Caco-2 (cell line): Measurements from ENCODE around the gene BCAS3. TPM values are rescaled to one million over a fixed set of nuclear protein-coding genes. Genes with fewer than 3 reads are reported as not detected.

Experiments
- BruUV-seq: library from RNA; stranded (reverse); fragments of 400-500 nt; replicated peaks from 2 replicates; lab custom pipeline; 2021; lab: Mats Ljungman, UMichigan
- CTCF ChIA-PET: fragments of 300-600 bp; sonication (Branson Sonifier 250); formaldehyde crosslinking; loops from one replicate; lab custom pipeline; 2022; ENCODE audit warnings: antibody characterized with exemption; lab: Charles Lee
- POLR2A ChIA-PET: fragments of 300-600 bp; sonication (Branson Sonifier 250); formaldehyde crosslinking; loops from one replicate; lab custom pipeline; 2022; ENCODE audit warnings: antibody characterized with exemption; lab: Charles Lee
- DNase-seq, 2 experiments: peaks; one replicate each; pipeline versions ENCODE4 v3.0.0 to v3.0.0-alpha.2; 2020 to 2022
- H3K27me3 ChIP-seq: replicated peaks from 2 replicates; pipeline ENCODE4 v1.6.0; 2011; ENCODE audit warnings: low read length; ENCODE audit not compliant: control insufficient read depth, insufficient read depth
- H3K36me3 ChIP-seq: 2 replicates; pipeline ENCODE4 v1.5.1; 2011; ENCODE audit warnings: low read length; ENCODE audit not compliant: control insufficient read depth, insufficient read depth
- H3K4me1 ChIP-seq: fragments of 250-450 bp; sonication (Bioruptor Pico); 2 replicates; pipeline ENCODE4 v1.5.1; 2020; ENCODE audit warnings: mild to moderate bottlenecking
- H3K4me3 ChIP-seq: 2 replicates; pipeline ENCODE4 v1.5.1; 2011; ENCODE audit warnings: low read depth, mild to moderate bottlenecking, control low read depth, low read length
- H3K9me3 ChIP-seq: fragments of 250-450 bp; sonication (Bioruptor Pico); 2 replicates; pipeline ENCODE4 v1.5.1; 2020; ENCODE audit warnings: mild to moderate bottlenecking, moderate library complexity
- H3K27ac Mint-ChIP-seq: one replicate; pipeline ENCODE4 v1.8.0; 2022; ENCODE audit warnings: mixed read lengths; ENCODE audit not compliant: unreplicated experiment
- H3K27me3 Mint-ChIP-seq: one replicate; pipeline ENCODE4 v1.8.0; 2022; ENCODE audit warnings: mixed read lengths; ENCODE audit not compliant: insufficient read depth, unreplicated experiment
- H3K36me3 Mint-ChIP-seq: one replicate; pipeline ENCODE4 v1.8.0; 2022; ENCODE audit warnings: mild to moderate bottlenecking, mixed read lengths; ENCODE audit not compliant: insufficient read depth, unreplicated experiment
- H3K4me1 Mint-ChIP-seq: one replicate; pipeline ENCODE4 v1.8.0; 2022; ENCODE audit warnings: low read depth, mixed read lengths; ENCODE audit not compliant: unreplicated experiment
- H3K4me3 Mint-ChIP-seq: one replicate; pipeline ENCODE4 v1.8.0; 2022; ENCODE audit warnings: mild to moderate bottlenecking, moderate library complexity, mixed read lengths; ENCODE audit not compliant: unreplicated experiment
- H3K9me3 Mint-ChIP-seq: one replicate; pipeline ENCODE4 v1.8.0; 2022; ENCODE audit warnings: mixed read lengths; ENCODE audit not compliant: unreplicated experiment
- CTCF ChIP-seq, 2 experiments: fragments of 200-600 bp in 1 of 2; IDR thresholded peaks; 1 replicate in 1 of 2; 2 replicates in 1 of 2; pipeline versions ENCODE4 v1.5.1 to v1.8.0; 2011 to 2022; ENCODE audit warnings: antibody characterized with exemption in 1 of 2, control low read depth in 1 of 2, inconsistent platforms in 1 of 2, low read depth in 1 of 2, low read length in 1 of 2, mild to moderate bottlenecking in 1 of 2, moderate library complexity in 1 of 2; ENCODE audit not compliant: insufficient read depth in 1 of 2, severe bottlenecking in 1 of 2, unreplicated experiment in 1 of 2
- intact Hi-C: fragments of 100-400 bp; cut with micrococcal nuclease; formaldehyde crosslinking; loops from one replicate; pipeline ENCODE4 v1.10.0; 2022; ENCODE audit not compliant: unreplicated experiment
- total RNA-seq: library from RNA; stranded (reverse); gene quantifications from 2 replicates; pipeline ENCODE4 v1.2.3, GENCODE V29; 2022

BCAS3 gene
- total RNA-seq, 1 experiment from 2014 or later = 44.1 TPM

- no peak overlapping the region for H3K4me3 Mint-ChIP-seq
Observed at GRCh38 chr17:61261001-61261637, 583.5 kb downstream of the BCAS3 start.

GRCh38 chr17:61265397-61265796 lies 587.7 kb downstream of the BCAS3 start:
- DNase-seq = no peak
- Histone ChIP-seq H3K9me3 (no peaks in the 10 kb centered on the region), H3K4me3 (no peak overlapping the region), H3K27me3 (no peaks in the 10 kb centered on the region), H3K36me3 (no peaks in the 10 kb centered on the region), H3K4me1 (0 out of 2 replicates have a peak, but pooled peaks cover 3% of the 10 kb centered on the region)
- Mint-ChIP-seq H3K27me3 (no peaks in the 10 kb centered on the region), H3K9me3 (no peaks in the 10 kb centered on the region), H3K4me1 (no peaks in the 10 kb centered on the region), H3K27ac (no peak overlapping the region), H3K4me3 (no peak overlapping the region), H3K36me3 (peaks cover 5% of the 10 kb centered on the region)
- intact Hi-C loops = no loop called here
- CTCF ChIA-PET = no interaction called here
- TF ChIP-seq CTCF (IDR thresholded peaks at IDR 0.05; ENCODE audit: insufficient read depth in 1 of 2, low read depth in 1 of 2, low read length in 1 of 2, severe bottlenecking in 1 of 2, unreplicated experiment in 1 of 2) = no peak
- BruUV-seq = no TSS peak
- POLR2A ChIA-PET = no interaction called here

More at GRCh38 chr17:61261001-61261637, 583.5 kb downstream of the BCAS3 start:
- Histone ChIP-seq H3K4me3 (no peak overlapping the region), H3K4me1 (0 out of 2 replicates have a peak, but pooled peaks cover 8% of the 10 kb centered on the region), H3K27me3 (no peaks in the 10 kb centered on the region), H3K9me3 (no peaks in the 10 kb centered on the region), H3K36me3 (no peaks in the 10 kb centered on the region)
- no peak for TF ChIP-seq CTCF (IDR thresholded peaks at IDR 0.05; ENCODE audit: insufficient read depth in 1 of 2, low read depth in 1 of 2, low read length in 1 of 2, severe bottlenecking in 1 of 2, unreplicated experiment in 1 of 2)
- no TSS peak for BruUV-seq
- intact Hi-C loops = no loop called here
- CTCF ChIA-PET = no interaction called here
- Mint-ChIP-seq H3K27ac (no peak overlapping the region), H3K27me3 (no peaks in the 10 kb centered on the region), H3K36me3 (no peaks in the 10 kb centered on the region), H3K9me3 (no peaks in the 10 kb centered on the region), H3K4me1 (peaks cover 20% of the 10 kb centered on the region)
- DNase-seq = no peak
- POLR2A ChIA-PET = interaction anchor here (0.7 kb wide), 1 partner anchor 93 kb away, joined by 3 read pairs; no protein-coding TSS in a partner anchor

- no peaks in the 10 kb centered on the region for H3K36me3 ChIP-seq
- Mint-ChIP-seq H3K36me3 (peaks cover 5% of the 10 kb centered on the region), H3K4me3 (no peak overlapping the region), H3K9me3 (no peaks in the 10 kb centered on the region), H3K27me3 (no peaks in the 10 kb centered on the region), H3K4me1 (no peaks in the 10 kb centered on the region), H3K27ac (no peak overlapping the region)
- BruUV-seq = no TSS peak
- ChIA-PET CTCF (no interaction called here), POLR2A (no interaction called here)
- H3K4me3 ChIP-seq = no peak overlapping the region
- H3K9me3 ChIP-seq = no peaks in the 10 kb centered on the region
- intact Hi-C loops = no loop called here
- no peaks in the 10 kb centered on the region for H3K27me3 ChIP-seq
- no peak for DNase-seq
- H3K4me1 ChIP-seq = no peaks in the 10 kb centered on the region
- no peak for TF ChIP-seq CTCF (IDR thresholded peaks at IDR 0.05; ENCODE audit: insufficient read depth in 1 of 2, low read depth in 1 of 2, low read length in 1 of 2, severe bottlenecking in 1 of 2, unreplicated experiment in 1 of 2)
Observed at GRCh38 chr17:61267847-61268246, 590.2 kb downstream of the BCAS3 start.
